HFF-Myc (cell line): ENCODE measurements around the gene PHF23.
"Not testable (repeated sequence)": the region's sequence is repeated elsewhere in the genome, so short reads cannot be mapped to it uniquely, and the experiment has no call there.

ENCODE experiments used
- DNase-seq: peaks from one replicate; pipeline ENCODE4 v3.0.0-alpha.2; 2011; ENCODE audit warnings: low read depth; ENCODE audit errors: extremely low read depth
- H3K4me3 ChIP-seq: replicated peaks from 2 replicates; pipeline ENCODE4 v1.5.1; 2011; ENCODE audit warnings: low read depth, mild to moderate bottlenecking, control low read depth, low read length
- CTCF ChIP-seq: IDR thresholded peaks from 2 replicates; pipeline ENCODE4 v1.5.1; 2012; ENCODE audit warnings: mild to moderate bottlenecking, low read depth, low read length, control low read depth; ENCODE audit errors: missing control alignments

The PHF23 gene

GRCh38 chr17:7249830-7250229, 10.6 kb upstream of the PHF23 start:
- no peak for DNase-seq
- no peak for TF ChIP-seq CTCF
- peak overlapping the region; percentile 96 for H3K4me3 ChIP-seq

GRCh38 chr17:7249214-7249613, 10.0 kb upstream of the PHF23 start:
- no peak for DNase-seq
- H3K4me3 ChIP-seq: peak overlapping the region; percentile 96
- TF ChIP-seq CTCF: no peak

GRCh38 chr17:7248796-7249195, 9.5 kb upstream of the PHF23 start:
- no peak for DNase-seq
- peak overlapping the region; percentile 96 for H3K4me3 ChIP-seq
- TF ChIP-seq CTCF: no peak

GRCh38 chr17:7246779-7247178, 7.5 kb upstream of the PHF23 start:
- H3K4me3 ChIP-seq: no peak overlapping the region
- DNase-seq: no peak
- TF ChIP-seq CTCF: no peak

- DNase-seq, H3K4me3 ChIP-seq: not testable (repeated sequence)
These were observed 4.6 kb upstream of the PHF23 start for GRCh38 chr17:7243838-7244237.

- H3K4me3 ChIP-seq: peak overlapping the region; percentile 59
- no peak for TF ChIP-seq CTCF
- DNase-seq: no peak
These were observed 4.1 kb upstream of the PHF23 start for GRCh38 chr17:7243453-7243729.

- TF ChIP-seq CTCF: no peak
- DNase-seq: peak; percentile 90
- H3K4me3 ChIP-seq: peak overlapping the region; percentile 59
These were observed 3.6 kb upstream of the PHF23 start for GRCh38 chr17:7242717-7243452.
